Activated CD4-positive, alpha-beta memory T cell treated with anti-CD3 and anti-CD28 coated beads for 36 hours (primary cell): ENCODE data around the gene KCNJ18. TPM values are rescaled to one million over a fixed set of nuclear protein-coding genes. Genes with fewer than 3 reads are reported as not detected.
"Not testable (repeated sequence)": the region's sequence is repeated elsewhere in the genome, so short reads cannot be mapped to it uniquely, and the experiment has no call there.

ENCODE experiments used
- CTCF ChIA-PET: fragments of 350-600 bp; sonication (Branson Sonifier 250); formaldehyde crosslinking; loops from one replicate; lab custom pipeline; 2021; ENCODE audit warnings: antibody characterized with exemption, inconsistent platforms; lab: Charles Lee
- POLR2A ChIA-PET: fragments of 350-600 bp; sonication (Branson Sonifier 250); formaldehyde crosslinking; loops from one replicate; lab custom pipeline; 2021; ENCODE audit warnings: antibody characterized with exemption; lab: Charles Lee
- DNase-seq: peaks from one replicate; pipeline ENCODE4 v3.0.0-alpha.2; 2020
- H3K27ac Mint-ChIP-seq: one replicate; pipeline ENCODE4 v1.8.0; 2021; ENCODE audit warnings: mixed read lengths
- H3K27me3 Mint-ChIP-seq: one replicate; pipeline ENCODE4 v1.8.0; 2021; ENCODE audit warnings: mixed read lengths
- H3K36me3 Mint-ChIP-seq: one replicate; pipeline ENCODE4 v1.8.0; 2021; ENCODE audit warnings: mixed read lengths
- H3K4me1 Mint-ChIP-seq: one replicate; pipeline ENCODE4 v1.8.0; 2021; ENCODE audit warnings: low read depth, mixed read lengths
- H3K4me3 Mint-ChIP-seq: one replicate; pipeline ENCODE4 v1.8.0; 2021; ENCODE audit warnings: mild to moderate bottlenecking, mixed read lengths
- H3K9me3 Mint-ChIP-seq: one replicate; pipeline ENCODE4 v1.8.0; 2021; ENCODE audit warnings: mixed read lengths
- intact Hi-C: fragments of 100-400 bp; cut with micrococcal nuclease; formaldehyde crosslinking; loops from one replicate; pipeline ENCODE4 v1.15.1; 2023
- total RNA-seq, 2 experiments: library from RNA; stranded (reverse); gene quantifications; one replicate each; pipeline ENCODE4 v1.2.3, GENCODE V29; 2021

The KCNJ18 gene
- total RNA-seq, 2 experiments from 2014 or later: not detected

DNA sequence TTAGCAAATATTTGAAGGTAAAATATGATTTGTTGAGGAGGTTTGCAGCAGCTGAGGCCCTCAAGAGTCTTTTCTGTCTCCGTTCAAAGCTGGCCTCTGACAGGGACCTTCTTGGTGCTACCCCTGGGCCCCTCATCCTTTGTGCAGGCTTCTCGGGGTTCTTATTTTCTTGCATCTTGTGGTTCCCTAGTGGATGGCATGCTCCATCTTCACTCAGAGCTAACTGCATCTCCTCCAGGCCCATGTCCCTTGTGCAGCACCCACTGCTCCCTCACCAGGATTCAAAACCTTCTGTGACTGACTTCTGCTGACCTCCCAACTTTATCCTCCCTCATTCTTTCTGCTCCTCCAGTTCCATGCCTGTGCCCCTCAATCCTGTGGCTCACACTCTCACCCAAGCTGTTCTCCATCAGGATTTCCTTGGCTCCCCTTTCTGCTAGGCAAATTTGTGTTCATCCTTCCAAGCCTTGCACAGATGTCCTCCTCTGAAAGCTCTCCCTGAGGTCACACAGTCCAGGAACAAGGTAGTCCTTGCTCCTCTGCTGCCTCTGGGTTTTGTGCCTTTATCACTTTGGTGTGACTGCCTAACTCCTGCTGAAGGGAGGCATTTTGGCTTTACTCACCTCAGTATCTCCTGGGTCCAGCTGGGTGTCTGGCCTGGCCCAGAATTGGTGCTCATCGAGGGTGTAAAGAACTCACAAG, 25.5 kb upstream of the KCNJ18 start:
- H3K36me3 Mint-ChIP-seq, CTCF ChIA-PET, POLR2A ChIA-PET, H3K4me3 Mint-ChIP-seq, intact Hi-C loops, H3K4me1 Mint-ChIP-seq, H3K27ac Mint-ChIP-seq, DNase-seq, H3K27me3 Mint-ChIP-seq: not testable (repeated sequence)
- H3K9me3 Mint-ChIP-seq: peaks cover 12% of the 10 kb centered on the region

DNA sequence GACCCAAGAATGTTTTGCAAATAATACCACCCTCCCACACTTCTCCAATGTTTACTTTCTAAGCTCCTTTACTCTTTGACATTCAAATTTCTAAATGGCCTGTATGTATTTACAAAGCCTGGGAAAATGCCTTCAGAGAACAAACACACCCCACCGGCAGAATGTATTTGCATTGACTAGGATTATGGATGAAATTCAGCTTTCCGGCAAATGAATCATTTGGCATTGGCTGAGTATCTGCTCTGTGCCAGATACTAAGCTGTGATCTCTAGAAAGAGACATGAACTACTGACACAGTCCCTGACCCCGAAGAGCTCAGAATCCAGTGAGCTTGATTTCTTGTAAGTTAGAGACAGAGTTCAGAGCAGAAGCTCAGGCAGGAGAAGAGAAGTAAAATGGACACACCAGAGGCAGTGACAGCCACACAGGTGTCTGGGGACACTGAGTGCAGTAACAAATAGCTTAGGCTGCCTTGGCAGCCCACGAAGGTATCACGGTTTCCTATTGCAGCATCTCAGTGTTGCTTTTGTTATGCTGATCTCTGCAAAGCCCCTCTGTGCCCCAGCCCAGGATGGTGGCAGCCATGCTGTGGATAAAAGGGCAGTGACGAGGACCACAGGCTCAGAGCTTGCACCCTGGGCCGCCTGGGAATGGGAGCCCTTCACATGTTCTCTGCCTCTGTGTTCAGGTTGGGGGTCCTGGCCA, 24.8 kb upstream of the KCNJ18 start:
- peaks cover 12% of the 10 kb centered on the region for H3K9me3 Mint-ChIP-seq
- CTCF ChIA-PET: not testable (repeated sequence)

DNA sequence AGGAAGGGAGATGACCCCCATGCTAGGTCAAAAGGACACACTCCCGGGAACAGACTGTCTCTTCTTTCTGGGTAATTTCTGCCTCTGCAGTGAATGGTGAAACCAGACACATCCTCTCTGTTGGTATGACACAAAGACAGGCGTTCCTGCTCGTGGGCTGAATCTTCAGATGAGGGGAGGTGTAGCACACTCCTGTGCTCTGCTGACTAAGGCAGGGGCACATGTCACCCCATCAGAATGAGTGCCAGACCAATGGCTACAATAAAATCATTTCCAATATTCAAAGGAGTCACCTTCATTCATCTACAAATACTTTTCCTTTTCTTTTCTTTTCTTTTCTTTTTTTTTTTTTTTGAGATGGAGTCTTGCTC, 24.2 kb upstream of the KCNJ18 start:
- H3K27me3 Mint-ChIP-seq, DNase-seq, CTCF ChIA-PET, H3K27ac Mint-ChIP-seq, H3K4me3 Mint-ChIP-seq, H3K4me1 Mint-ChIP-seq, intact Hi-C loops, POLR2A ChIA-PET, H3K36me3 Mint-ChIP-seq: not testable (repeated sequence)
- H3K9me3 Mint-ChIP-seq: peaks cover 12% of the 10 kb centered on the region

More for the DNA sequence above, 24.8 kb upstream of the KCNJ18 start:
- H3K4me3 Mint-ChIP-seq, H3K4me1 Mint-ChIP-seq, DNase-seq, H3K36me3 Mint-ChIP-seq, H3K27ac Mint-ChIP-seq, H3K27me3 Mint-ChIP-seq, POLR2A ChIA-PET, intact Hi-C loops: not testable (repeated sequence)

- DNase-seq, intact Hi-C loops, H3K36me3 Mint-ChIP-seq, H3K27ac Mint-ChIP-seq, H3K4me1 Mint-ChIP-seq, H3K4me3 Mint-ChIP-seq, H3K27me3 Mint-ChIP-seq, H3K9me3 Mint-ChIP-seq, POLR2A ChIA-PET, CTCF ChIA-PET: not testable (repeated sequence)
Observed at GRCh38 chr17:21668746-21669508, 23.4 kb upstream of the KCNJ18 start.

DNA sequence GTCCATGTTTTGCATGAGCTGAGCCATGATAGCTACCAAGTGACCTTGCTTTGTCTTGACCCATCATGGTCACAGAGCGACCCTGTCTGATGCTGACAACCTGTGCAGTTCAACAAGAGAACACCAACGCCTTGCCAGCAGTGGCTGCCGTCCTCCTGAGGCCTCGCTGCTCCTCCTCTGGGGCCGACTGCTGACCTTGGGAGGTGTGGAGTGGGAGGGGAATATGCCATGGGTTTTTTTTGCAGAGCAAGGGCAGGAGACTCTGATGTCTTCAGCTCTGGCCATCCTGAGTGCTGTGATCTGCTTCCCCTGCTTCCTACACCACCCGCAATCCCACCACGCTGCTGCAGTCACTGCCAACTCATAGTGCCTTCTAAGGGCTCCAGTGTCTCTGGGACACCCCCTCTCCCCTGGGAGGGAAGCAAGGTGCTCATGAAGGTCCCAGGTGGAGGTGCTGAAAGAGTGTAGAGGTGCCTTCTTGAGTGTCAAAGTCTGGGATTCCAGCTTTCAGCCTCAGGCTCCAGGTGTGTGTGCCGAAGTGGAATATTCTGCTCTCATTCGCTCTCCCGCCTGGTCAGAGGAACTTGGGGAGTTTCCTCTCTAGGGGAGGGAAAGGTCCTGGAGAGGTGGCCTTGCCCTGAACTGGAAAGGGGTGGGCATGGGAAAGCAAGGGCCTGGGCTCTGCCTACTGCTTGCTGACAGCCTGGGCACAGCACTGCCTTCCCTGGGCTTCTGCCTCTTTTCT, 22.5 kb upstream of the KCNJ18 start:
- H3K36me3 Mint-ChIP-seq, H3K9me3 Mint-ChIP-seq, POLR2A ChIA-PET, intact Hi-C loops, H3K4me1 Mint-ChIP-seq, H3K4me3 Mint-ChIP-seq, H3K27ac Mint-ChIP-seq, DNase-seq, H3K27me3 Mint-ChIP-seq, CTCF ChIA-PET: not testable (repeated sequence)

- H3K9me3 Mint-ChIP-seq, H3K27ac Mint-ChIP-seq, H3K4me1 Mint-ChIP-seq, POLR2A ChIA-PET, DNase-seq, H3K36me3 Mint-ChIP-seq, H3K27me3 Mint-ChIP-seq, intact Hi-C loops, CTCF ChIA-PET, H3K4me3 Mint-ChIP-seq: not testable (repeated sequence)
Observed at GRCh38 chr17:21670361-21671155, 21.8 kb upstream of the KCNJ18 start.

DNA sequence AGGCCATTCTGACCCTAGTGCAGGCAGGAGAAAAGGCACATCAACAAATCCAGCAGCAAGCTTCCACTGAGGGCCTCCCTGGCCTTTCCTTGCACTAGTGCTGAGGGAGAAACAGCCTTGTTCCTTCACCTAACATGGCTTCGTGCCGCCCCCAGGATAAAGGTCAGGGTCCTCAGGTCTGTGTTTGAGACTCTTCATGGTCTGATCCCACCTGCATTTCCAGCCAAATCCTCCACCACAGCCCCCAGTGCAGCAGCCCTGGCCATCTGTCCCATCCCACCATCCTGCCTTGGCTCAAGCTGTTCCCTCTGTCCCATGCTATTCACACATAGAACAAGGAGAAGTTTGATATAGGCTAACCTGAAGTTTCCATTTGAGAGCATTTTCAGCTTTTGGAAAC, 20.9 kb upstream of the KCNJ18 start:
- H3K27me3 Mint-ChIP-seq, H3K9me3 Mint-ChIP-seq, intact Hi-C loops, H3K27ac Mint-ChIP-seq, H3K4me3 Mint-ChIP-seq, DNase-seq, H3K36me3 Mint-ChIP-seq, CTCF ChIA-PET, H3K4me1 Mint-ChIP-seq, POLR2A ChIA-PET: not testable (repeated sequence)

- H3K27ac Mint-ChIP-seq, CTCF ChIA-PET, intact Hi-C loops, H3K4me1 Mint-ChIP-seq, H3K27me3 Mint-ChIP-seq, H3K4me3 Mint-ChIP-seq, H3K36me3 Mint-ChIP-seq, H3K9me3 Mint-ChIP-seq, DNase-seq, POLR2A ChIA-PET: not testable (repeated sequence)
Observed at GRCh38 chr17:21671871-21672270, 20.5 kb upstream of the KCNJ18 start.

GRCh38 chr17:21673451-21674241, 18.7 kb upstream of the KCNJ18 start:
- H3K4me1 Mint-ChIP-seq, H3K27ac Mint-ChIP-seq, H3K36me3 Mint-ChIP-seq, POLR2A ChIA-PET, H3K27me3 Mint-ChIP-seq, H3K9me3 Mint-ChIP-seq, DNase-seq, CTCF ChIA-PET, intact Hi-C loops, H3K4me3 Mint-ChIP-seq: not testable (repeated sequence)

DNA sequence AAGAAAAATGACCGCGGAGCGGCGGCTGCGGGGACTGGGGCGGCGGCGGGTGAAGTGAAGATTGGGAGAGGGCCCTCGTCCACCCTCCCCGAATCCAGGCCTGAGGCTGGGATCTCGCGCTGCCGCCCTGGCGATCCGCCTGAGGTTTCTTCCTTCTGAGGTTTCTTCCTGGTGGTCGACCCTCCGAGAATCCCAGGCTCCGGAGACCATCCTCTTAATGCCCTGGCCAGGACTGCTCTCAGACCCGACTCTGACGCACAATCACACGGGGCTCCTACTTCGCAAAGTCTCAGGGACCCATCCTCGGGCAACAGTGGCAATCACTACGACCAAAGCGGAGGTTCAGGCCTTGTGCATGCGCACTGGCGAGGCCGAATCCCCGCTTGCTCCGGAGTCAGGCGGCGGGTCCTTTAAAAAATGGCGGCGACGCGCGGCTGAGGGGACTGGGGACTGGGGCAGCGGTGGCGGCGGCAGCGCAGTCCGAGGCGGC, 18.0 kb upstream of the KCNJ18 start:
- Mint-ChIP-seq H3K4me3 (no peak overlapping the region), H3K36me3 (no peaks in the 10 kb centered on the region), H3K27ac (no peak overlapping the region), H3K9me3 (peaks cover 7% of the 10 kb centered on the region), H3K4me1 (no peaks in the 10 kb centered on the region), H3K27me3 (peaks cover 1% of the 10 kb centered on the region)
- intact Hi-C loops: no loop called here
- ChIA-PET POLR2A (no interaction called here), CTCF (no interaction called here)
- DNase-seq: no peak
